Activated CD8-positive, alpha-beta T cell treated with anti-CD3 and anti-CD28 coated beads for 36 hours (primary cell): ENCODE measurements around the gene MAT1A. TPM values are rescaled to one million over a fixed set of nuclear protein-coding genes. Genes with fewer than 3 reads are reported as not detected.

Source experiments
- ATAC-seq: fragments of 200-7000 bp; cut with Tn5 transposase; one replicate; pipeline ENCODE4 v1.10.0; 2021; ENCODE audit warnings: mild to moderate bottlenecking, moderate library complexity
- CTCF ChIA-PET: fragments of 350-600 bp; sonication (Branson Sonifier 250); formaldehyde crosslinking; loops from one replicate; lab custom pipeline; 2021; ENCODE audit warnings: antibody characterized with exemption; lab: Charles Lee
- POLR2A ChIA-PET: fragments of 350-600 bp; sonication (Branson Sonifier 250); formaldehyde crosslinking; loops from one replicate; lab custom pipeline; 2021; ENCODE audit warnings: antibody characterized with exemption; lab: Charles Lee
- DNase-seq: peaks from one replicate; pipeline ENCODE4 v3.0.0-alpha.2; 2020
- H3K27ac Mint-ChIP-seq: one replicate; pipeline ENCODE4 v1.8.0; 2021; ENCODE audit warnings: mild to moderate bottlenecking, mixed read lengths
- H3K27me3 Mint-ChIP-seq: one replicate; pipeline ENCODE4 v1.8.0; 2021; ENCODE audit warnings: mixed read lengths
- H3K36me3 Mint-ChIP-seq: one replicate; pipeline ENCODE4 v1.8.0; 2021; ENCODE audit warnings: low read depth, mixed read lengths
- H3K4me1 Mint-ChIP-seq: one replicate; pipeline ENCODE4 v1.8.0; 2021; ENCODE audit warnings: low read depth, mixed read lengths
- H3K4me3 Mint-ChIP-seq: one replicate; pipeline ENCODE4 v1.8.0; 2021; ENCODE audit warnings: mild to moderate bottlenecking, moderate library complexity, mixed read lengths
- H3K9me3 Mint-ChIP-seq: one replicate; pipeline ENCODE4 v1.8.0; 2021; ENCODE audit warnings: mixed read lengths
- intact Hi-C: fragments of 100-400 bp; cut with micrococcal nuclease; formaldehyde crosslinking; loops from one replicate; pipeline ENCODE4 v1.10.0; 2022
- total RNA-seq, 2 experiments: library from RNA; stranded (reverse); gene quantifications; one replicate each; pipeline ENCODE4 v1.2.3, GENCODE V29; 2021
- TF ChIP-seq, protein P1 (sequence below): fragments of 200-600 bp; IDR thresholded peaks from one replicate; pipeline ENCODE4 v1.8.0; 2022; ENCODE audit warnings: antibody characterized with exemption, mild to moderate bottlenecking

Gene MAT1A
- total RNA-seq, 2 experiments from 2014 or later: not detected

GRCh38 chr10:80272793-80273522, 16.5 kb downstream of the MAT1A start:
- Mint-ChIP-seq H3K27ac (no peak overlapping the region), H3K27me3 (peaks cover 3% of the 10 kb centered on the region), H3K4me3 (no peak overlapping the region), H3K9me3 (peaks cover 2% of the 10 kb centered on the region), H3K36me3 (no peaks in the 10 kb centered on the region), H3K4me1 (no peaks in the 10 kb centered on the region)
- ChIA-PET POLR2A (no interaction called here), CTCF (interaction anchor here (1.0 kb wide), 1 partner anchor 16 kb away, joined by 3 read pairs; no protein-coding TSS in a partner anchor)
- no peak for DNase-seq
- ATAC-seq: no peak
- TF ChIP-seq, protein P1, sequence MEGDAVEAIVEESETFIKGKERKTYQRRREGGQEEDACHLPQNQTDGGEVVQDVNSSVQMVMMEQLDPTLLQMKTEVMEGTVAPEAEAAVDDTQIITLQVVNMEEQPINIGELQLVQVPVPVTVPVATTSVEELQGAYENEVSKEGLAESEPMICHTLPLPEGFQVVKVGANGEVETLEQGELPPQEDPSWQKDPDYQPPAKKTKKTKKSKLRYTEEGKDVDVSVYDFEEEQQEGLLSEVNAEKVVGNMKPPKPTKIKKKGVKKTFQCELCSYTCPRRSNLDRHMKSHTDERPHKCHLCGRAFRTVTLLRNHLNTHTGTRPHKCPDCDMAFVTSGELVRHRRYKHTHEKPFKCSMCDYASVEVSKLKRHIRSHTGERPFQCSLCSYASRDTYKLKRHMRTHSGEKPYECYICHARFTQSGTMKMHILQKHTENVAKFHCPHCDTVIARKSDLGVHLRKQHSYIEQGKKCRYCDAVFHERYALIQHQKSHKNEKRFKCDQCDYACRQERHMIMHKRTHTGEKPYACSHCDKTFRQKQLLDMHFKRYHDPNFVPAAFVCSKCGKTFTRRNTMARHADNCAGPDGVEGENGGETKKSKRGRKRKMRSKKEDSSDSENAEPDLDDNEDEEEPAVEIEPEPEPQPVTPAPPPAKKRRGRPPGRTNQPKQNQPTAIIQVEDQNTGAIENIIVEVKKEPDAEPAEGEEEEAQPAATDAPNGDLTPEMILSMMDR: no peak
- intact Hi-C loops: no loop called here

DNA sequence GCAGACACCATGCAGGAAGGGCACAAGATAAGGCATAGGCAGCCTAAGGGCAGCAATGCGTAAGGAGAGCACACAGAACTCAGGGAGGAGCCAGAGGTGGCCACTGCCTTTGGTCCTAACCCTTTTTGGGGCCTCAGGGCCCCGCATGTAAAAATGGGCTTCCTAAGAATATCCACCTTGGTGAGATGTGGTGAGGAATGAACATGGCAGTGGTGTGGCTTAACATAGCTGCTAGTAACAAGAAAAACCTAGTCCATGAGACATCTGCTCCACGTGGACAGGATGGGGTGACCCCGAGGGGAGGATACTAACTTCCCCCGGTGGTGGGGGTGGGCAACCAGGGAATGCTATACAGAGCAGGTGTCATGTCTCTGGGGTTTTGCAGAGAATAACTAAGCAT, 18.0 kb downstream of the MAT1A start:
- intact Hi-C loops: no loop called here
- ChIA-PET CTCF (no interaction called here), POLR2A (no interaction called here)
- ATAC-seq: no peak
- H3K27me3 Mint-ChIP-seq: peaks cover 3% of the 10 kb centered on the region
- H3K36me3 Mint-ChIP-seq: no peaks in the 10 kb centered on the region
- no peaks in the 10 kb centered on the region for H3K4me1 Mint-ChIP-seq
- H3K27ac Mint-ChIP-seq: no peak overlapping the region
- DNase-seq: no peak
- H3K9me3 Mint-ChIP-seq: peaks cover 2% of the 10 kb centered on the region
- TF ChIP-seq, protein P1: no peak
- H3K4me3 Mint-ChIP-seq: no peak overlapping the region

DNA sequence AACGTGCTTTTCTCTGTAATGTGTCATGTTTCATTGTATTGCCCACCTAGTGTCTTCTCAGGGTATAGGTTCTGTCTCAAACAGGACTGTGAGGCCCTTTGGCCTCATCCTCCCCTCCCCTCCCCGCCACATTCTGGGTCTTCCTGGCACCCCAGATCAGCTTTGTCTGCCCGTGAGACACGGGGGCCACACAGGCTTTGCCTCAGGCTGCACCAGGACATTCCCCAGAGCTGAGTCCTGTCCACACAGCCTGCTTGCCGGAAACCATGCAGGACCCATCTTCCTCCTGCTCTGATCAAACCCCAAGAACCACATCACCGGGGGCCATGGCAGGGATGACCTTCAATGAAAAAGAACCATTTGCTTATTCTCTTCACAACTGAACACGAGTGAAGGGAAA, 18.6 kb downstream of the MAT1A start:
- DNase-seq (no peak), ATAC-seq (no peak)
- no peaks in the 10 kb centered on the region for H3K4me1 Mint-ChIP-seq
- TF ChIP-seq, protein P1: no peak
- intact Hi-C loops: no loop called here
- H3K4me3 Mint-ChIP-seq: no peak overlapping the region
- POLR2A ChIA-PET: no interaction called here
- H3K36me3 Mint-ChIP-seq: no peaks in the 10 kb centered on the region
- peaks cover 3% of the 10 kb centered on the region for H3K27me3 Mint-ChIP-seq
- CTCF ChIA-PET: no interaction called here
- H3K9me3 Mint-ChIP-seq: peaks cover 2% of the 10 kb centered on the region
- no peak overlapping the region for H3K27ac Mint-ChIP-seq

- H3K9me3 Mint-ChIP-seq: peaks cover 2% of the 10 kb centered on the region
- H3K4me1 Mint-ChIP-seq: no peaks in the 10 kb centered on the region
- ChIA-PET CTCF (interaction anchor here (1.5 kb wide), 1 partner anchor 8 kb away, joined by 15 read pairs; no protein-coding TSS in a partner anchor), POLR2A (interaction anchor here (0.6 kb wide), 1 partner anchor 116 kb away, joined by 3 read pairs; no protein-coding TSS in a partner anchor)
- TF ChIP-seq, protein P1: no peak
- DNase-seq (no peak), ATAC-seq (no peak)
- no peak overlapping the region for H3K4me3 Mint-ChIP-seq
- no peaks in the 10 kb centered on the region for H3K36me3 Mint-ChIP-seq
- H3K27me3 Mint-ChIP-seq: peaks cover 3% of the 10 kb centered on the region
- H3K27ac Mint-ChIP-seq: no peak overlapping the region
- intact Hi-C loops: no loop called here
Observed at GRCh38 chr10:80268938-80269588, 20.4 kb downstream of the MAT1A start.

- ATAC-seq (no peak), DNase-seq (no peak)
- Mint-ChIP-seq H3K9me3 (peaks cover 2% of the 10 kb centered on the region), H3K4me3 (no peak overlapping the region), H3K4me1 (no peaks in the 10 kb centered on the region), H3K27ac (no peak overlapping the region), H3K27me3 (peaks cover 3% of the 10 kb centered on the region), H3K36me3 (no peaks in the 10 kb centered on the region)
- intact Hi-C loops: no loop called here
- TF ChIP-seq, protein P1: no peak
- CTCF ChIA-PET: interaction anchor here (1.5 kb wide), 1 partner anchor 8 kb away, joined by 15 read pairs; no protein-coding TSS in a partner anchor
- POLR2A ChIA-PET: no interaction called here
Observed at GRCh38 chr10:80268266-80268665, 21.2 kb downstream of the MAT1A start.
